GM18870 (cell line): ENCODE results near the gene LRRN4.
"Not testable (repeated sequence)": the region's sequence is repeated elsewhere in the genome, so short reads cannot be mapped to it uniquely, and the experiment has no call there.

Experiments
- ATAC-seq: cut with Tn5 transposase; IDR thresholded peaks from one replicate; pipeline ENCODE4 v1.9.1; 2021; ENCODE audit warnings: moderate library complexity; ENCODE audit not compliant: unreplicated experiment

Gene LRRN4

GRCh38 chr20:6034134-6034969, 19.5 kb downstream of the LRRN4 start:
- no peak for ATAC-seq

- not testable (repeated sequence) for ATAC-seq
Observed at GRCh38 chr20:6032907-6033306, 21.0 kb downstream of the LRRN4 start.

GRCh38 chr20:6030453-6031080, 23.3 kb downstream of the LRRN4 start:
- no peak for ATAC-seq

- ATAC-seq: no peak
Observed at GRCh38 chr20:6029538-6029937, 24.3 kb downstream of the LRRN4 start.

- ATAC-seq: no peak
Observed at GRCh38 chr20:6028818-6029217, 25.0 kb downstream of the LRRN4 start.

- ATAC-seq: no peak
Observed at GRCh38 chr20:6026051-6026450, 27.8 kb downstream of the LRRN4 start.

GRCh38 chr20:6024768-6025167, 29.1 kb downstream of the LRRN4 start:
- no peak for ATAC-seq

GRCh38 chr20:6017880-6018279, 36.0 kb downstream of the LRRN4 start:
- no peak for ATAC-seq

GRCh38 chr20:6017467-6017866, 36.4 kb downstream of the LRRN4 start:
- ATAC-seq: no peak

GRCh38 chr20:6014957-6015356, 38.9 kb downstream of the LRRN4 start:
- ATAC-seq: no peak

GRCh38 chr20:6014017-6014416, 39.8 kb downstream of the LRRN4 start:
- ATAC-seq: no peak

GRCh38 chr20:6012179-6012578, 41.7 kb downstream of the LRRN4 start:
- ATAC-seq: no peak

GRCh38 chr20:6008254-6008653, 45.6 kb downstream of the LRRN4 start:
- ATAC-seq: no peak

GRCh38 chr20:6007529-6008103, 46.2 kb downstream of the LRRN4 start:
- no peak for ATAC-seq

- no peak for ATAC-seq
Observed at GRCh38 chr20:6007094-6007528, 46.7 kb downstream of the LRRN4 start.

- ATAC-seq: no peak
Observed at GRCh38 chr20:6006603-6006949, 47.3 kb downstream of the LRRN4 start.

GRCh38 chr20:6000871-6001270, 53.0 kb downstream of the LRRN4 start:
- no peak for ATAC-seq

GRCh38 chr20:5999783-6000182, 54.1 kb downstream of the LRRN4 start:
- no peak for ATAC-seq

- ATAC-seq: peak; percentile 92
Observed at GRCh38 chr20:5996765-5997164, 57.1 kb downstream of the LRRN4 start.

- no peak for ATAC-seq
Observed at GRCh38 chr20:5991623-5992441, 62.0 kb downstream of the LRRN4 start.

- no peak for ATAC-seq
Observed at GRCh38 chr20:5990946-5991345, 62.9 kb downstream of the LRRN4 start.
